HG03103 (cell line): ENCODE measurements around the gene SYNM.
"Not testable (repeated sequence)": the region's sequence is repeated elsewhere in the genome, so short reads cannot be mapped to it uniquely, and the experiment has no call there.

Experiments used
- ATAC-seq: cut with Tn5 transposase; IDR thresholded peaks from one replicate; pipeline ENCODE4 v1.9.1; 2021; ENCODE audit warnings: low read depth; ENCODE audit not compliant: unreplicated experiment

SYNM gene

GRCh38 chr15:99104788-99105513, at the start of gene SYNM:
TSS of gene SYNM (plus strand) at chr15:99105080. CDS start at chr15:99105200, 120 bp downstream.
- ATAC-seq: peak; percentile 66

- ATAC-seq: no peak
Measured at GRCh38 chr15:99055555-99056134, 49.2 kb upstream of the SYNM start.

- ATAC-seq: no peak
Measured at GRCh38 chr15:99057020-99057419, 47.9 kb upstream of the SYNM start.

GRCh38 chr15:99057697-99058420, 47.0 kb upstream of the SYNM start:
- no peak for ATAC-seq

GRCh38 chr15:99058421-99058870, 46.4 kb upstream of the SYNM start:
- no peak for ATAC-seq

- ATAC-seq: peak; percentile 76
Measured at GRCh38 chr15:99059010-99059981, 45.6 kb upstream of the SYNM start.

- not testable (repeated sequence) for ATAC-seq
Measured at GRCh38 chr15:99060186-99060585, 44.7 kb upstream of the SYNM start.

GRCh38 chr15:99062226-99062625, 42.7 kb upstream of the SYNM start:
- ATAC-seq: no peak

GRCh38 chr15:99068186-99068585, 36.7 kb upstream of the SYNM start:
- no peak for ATAC-seq

- ATAC-seq: no peak
Measured at GRCh38 chr15:99070208-99070607, 34.7 kb upstream of the SYNM start.

- ATAC-seq: no peak
Measured at GRCh38 chr15:99071091-99071680, 33.7 kb upstream of the SYNM start.

- no peak for ATAC-seq
Measured at GRCh38 chr15:99073008-99073717, 31.7 kb upstream of the SYNM start.

GRCh38 chr15:99074446-99074845, 30.4 kb upstream of the SYNM start:
- no peak for ATAC-seq

GRCh38 chr15:99075059-99075652, 29.7 kb upstream of the SYNM start:
- ATAC-seq: not testable (repeated sequence)

GRCh38 chr15:99076109-99076508, 28.8 kb upstream of the SYNM start:
- ATAC-seq: peak; percentile 12

- peak; percentile 66 for ATAC-seq
Measured at GRCh38 chr15:99076555-99077308, 28.1 kb upstream of the SYNM start.

- no peak for ATAC-seq
Measured at GRCh38 chr15:99082798-99083197, 22.1 kb upstream of the SYNM start.

- ATAC-seq: no peak
Measured at GRCh38 chr15:99084965-99085364, 19.9 kb upstream of the SYNM start.
